ENCODE results near the gene PKD1.
"Not testable (repeated sequence)": the region's sequence is repeated elsewhere in the genome, so short reads cannot be mapped to it uniquely, and the experiment has no call there.

Gene PKD1

GRCh38 chr16:2149630-2150417 lies 14.1 kb upstream of the PKD1 start:
- no peak for DNase-seq

- no peak for DNase-seq
These were observed 13.3 kb upstream of the PKD1 start for GRCh38 chr16:2148714-2149629.

- peak; percentile 92 for DNase-seq
These were observed 12.4 kb upstream of the PKD1 start, which contains the start of gene RAB26 for GRCh38 chr16:2147981-2148671. TSS of gene RAB26 (plus strand) at chr16:2148625. CDS start at chr16:2148784, 159 bp downstream.

GRCh38 chr16:2147378-2147777 lies 11.7 kb upstream of the PKD1 start:
- no peak for DNase-seq

GRCh38 chr16:2145843-2146242 lies 10.1 kb upstream of the PKD1 start:
- DNase-seq, result no peak

- DNase-seq, result no peak
These were observed 8.3 kb upstream of the PKD1 start for GRCh38 chr16:2143878-2144485.

GRCh38 chr16:2142942-2143877 lies 7.5 kb upstream of the PKD1 start:
- DNase-seq, result no peak

- not testable (repeated sequence) for DNase-seq
These were observed 627 bp downstream of the PKD1 start for GRCh38 chr16:2135071-2135470.

- DNase-seq, result not testable (repeated sequence)
These were observed 1.9 kb downstream of the PKD1 start for GRCh38 chr16:2133797-2134196.

- not testable (repeated sequence) for DNase-seq
These were observed 5.7 kb downstream of the PKD1 start for GRCh38 chr16:2129890-2130447.

- DNase-seq, result not testable (repeated sequence)
These were observed 6.4 kb downstream of the PKD1 start for GRCh38 chr16:2129251-2129650.

- DNase-seq, result not testable (repeated sequence)
These were observed 7.9 kb downstream of the PKD1 start for GRCh38 chr16:2127630-2128280.

GRCh38 chr16:2126928-2127556 lies 8.7 kb downstream of the PKD1 start:
- not testable (repeated sequence) for DNase-seq

- DNase-seq, result not testable (repeated sequence)
These were observed 9.4 kb downstream of the PKD1 start for GRCh38 chr16:2126161-2126743.

- not testable (repeated sequence) for DNase-seq
These were observed 10.1 kb downstream of the PKD1 start for GRCh38 chr16:2125609-2126008.

GRCh38 chr16:2124694-2125444 lies 10.8 kb downstream of the PKD1 start:
- not testable (repeated sequence) for DNase-seq

GRCh38 chr16:2124377-2124693 lies 11.4 kb downstream of the PKD1 start:
- DNase-seq, result not testable (repeated sequence)

- DNase-seq, result not testable (repeated sequence)
These were observed 11.9 kb downstream of the PKD1 start for GRCh38 chr16:2123706-2124376.
